OCI-LY7 (cell line): ENCODE data around the gene CBY3.
"Not testable (repeated sequence)": the region's sequence is repeated elsewhere in the genome, so short reads cannot be mapped to it uniquely, and the experiment has no call there.

Experiments used
- CTCF ChIP-seq: fragments of 200-600 bp; sonication (generic); conservative IDR thresholded peaks from 2 replicates; pipeline ENCODE4 v1.5.1; 2014; ENCODE audit warnings: mild to moderate bottlenecking, antibody characterized with exemption, low read length, moderate library complexity, mixed read lengths
- EZH2phosphoT487 ChIP-seq: fragments of 200-600 bp; sonication (generic); IDR thresholded peaks from 2 replicates; pipeline ENCODE4 v1.6.1; 2018; ENCODE audit warnings: low read depth, borderline replicate concordance, mild to moderate bottlenecking, mixed run types, antibody characterized with exemption, low read length, moderate library complexity, mixed read lengths

GRCh38 chr5:179657302-179658178 lies 23.3 kb downstream of the CBY3 start:
- TF ChIP-seq CTCF, EZH2phosphoT487: not testable (repeated sequence)
